PFSK-1 (cell line): ENCODE measurements around the gene NRSN2.

Experiments used
- FOXP2 ChIP-seq: optimal IDR thresholded peaks from 2 replicates; pipeline ENCODE3; 2011; ENCODE audit warnings: borderline replicate concordance, control low read depth, inconsistent platforms; ENCODE audit not compliant: insufficient read depth; ENCODE audit errors: extremely low read length, extremely low read depth
- POLR2AphosphoS5 ChIP-seq: IDR thresholded peaks from 2 replicates; pipeline ENCODE4 v1.6.1; 2012; ENCODE audit warnings: low read depth, mild to moderate bottlenecking, control low read depth, low read length, moderate library complexity
- REST ChIP-seq, 2 experiments: IDR thresholded peaks; 2 replicates each; pipeline versions ENCODE4 v1.6.1 to v1.8.0; 2011 to 2012; ENCODE audit warnings: low read depth in 2 of 2, low read length in 2 of 2, control low read depth in 1 of 2, inconsistent platforms in 1 of 2, mild to moderate bottlenecking in 1 of 2, moderate library complexity in 1 of 2; ENCODE audit not compliant: insufficient read depth in 1 of 2
- SIN3A ChIP-seq: IDR thresholded peaks from 2 replicates; pipeline ENCODE4 v1.6.1; 2012; ENCODE audit warnings: mild to moderate bottlenecking, low read length, moderate library complexity, borderline replicate concordance; ENCODE audit not compliant: insufficient read depth
- TAF1 ChIP-seq: IDR thresholded peaks from 2 replicates; pipeline ENCODE4 v1.6.1; 2012; ENCODE audit warnings: low read length, control low read depth, borderline replicate concordance; ENCODE audit not compliant: insufficient read depth

NRSN2 gene

GRCh38 chr20:382291-383115 is 35.6 kb downstream of the NRSN2 start:
- TF ChIP-seq TAF1 (no peak), SIN3A (no peak), FOXP2 (no peak), POLR2AphosphoS5 (no peak), REST (IDR thresholded peaks at IDR 0.05; ENCODE audit: insufficient read depth in 1 of 2, low read depth in 2 of 2, low read length in 2 of 2) (no peak)

GRCh38 chr20:383889-384288 is 37.0 kb downstream of the NRSN2 start:
- no peak for TF ChIP-seq POLR2AphosphoS5
- no peak for TF ChIP-seq REST (IDR thresholded peaks at IDR 0.05; ENCODE audit: insufficient read depth in 1 of 2, low read depth in 2 of 2, low read length in 2 of 2)
- no peak for TF ChIP-seq FOXP2
- no peak for TF ChIP-seq SIN3A
- no peak for TF ChIP-seq TAF1

- TF ChIP-seq SIN3A, result no peak
- no peak for TF ChIP-seq POLR2AphosphoS5
- TF ChIP-seq TAF1, result no peak
- TF ChIP-seq FOXP2, result no peak
- no peak for TF ChIP-seq REST (IDR thresholded peaks at IDR 0.05; ENCODE audit: insufficient read depth in 1 of 2, low read depth in 2 of 2, low read length in 2 of 2)
Observed at GRCh38 chr20:384723-385122, 37.8 kb downstream of the NRSN2 start.

- TF ChIP-seq POLR2AphosphoS5 (no peak), REST (IDR thresholded peaks at IDR 0.05; ENCODE audit: insufficient read depth in 1 of 2, low read depth in 2 of 2, low read length in 2 of 2) (no peak), SIN3A (no peak), FOXP2 (no peak), TAF1 (no peak)
Observed at GRCh38 chr20:385448-385847, 38.5 kb downstream of the NRSN2 start.

GRCh38 chr20:387520-387919 is 40.6 kb downstream of the NRSN2 start:
- TF ChIP-seq FOXP2 (no peak), POLR2AphosphoS5 (no peak), SIN3A (no peak), REST (IDR thresholded peaks at IDR 0.05; ENCODE audit: insufficient read depth in 1 of 2, low read depth in 2 of 2, low read length in 2 of 2) (no peak), TAF1 (no peak)
